GM21390 (cell line): ENCODE results near the gene BCAR1.
"Not testable (repeated sequence)": the region's sequence is repeated elsewhere in the genome, so short reads cannot be mapped to it uniquely, and the experiment has no call there.

Experiments used
- ATAC-seq: cut with Tn5 transposase; IDR thresholded peaks from one replicate; pipeline ENCODE4 v1.9.1; 2021; ENCODE audit not compliant: unreplicated experiment

Gene BCAR1

DNA sequence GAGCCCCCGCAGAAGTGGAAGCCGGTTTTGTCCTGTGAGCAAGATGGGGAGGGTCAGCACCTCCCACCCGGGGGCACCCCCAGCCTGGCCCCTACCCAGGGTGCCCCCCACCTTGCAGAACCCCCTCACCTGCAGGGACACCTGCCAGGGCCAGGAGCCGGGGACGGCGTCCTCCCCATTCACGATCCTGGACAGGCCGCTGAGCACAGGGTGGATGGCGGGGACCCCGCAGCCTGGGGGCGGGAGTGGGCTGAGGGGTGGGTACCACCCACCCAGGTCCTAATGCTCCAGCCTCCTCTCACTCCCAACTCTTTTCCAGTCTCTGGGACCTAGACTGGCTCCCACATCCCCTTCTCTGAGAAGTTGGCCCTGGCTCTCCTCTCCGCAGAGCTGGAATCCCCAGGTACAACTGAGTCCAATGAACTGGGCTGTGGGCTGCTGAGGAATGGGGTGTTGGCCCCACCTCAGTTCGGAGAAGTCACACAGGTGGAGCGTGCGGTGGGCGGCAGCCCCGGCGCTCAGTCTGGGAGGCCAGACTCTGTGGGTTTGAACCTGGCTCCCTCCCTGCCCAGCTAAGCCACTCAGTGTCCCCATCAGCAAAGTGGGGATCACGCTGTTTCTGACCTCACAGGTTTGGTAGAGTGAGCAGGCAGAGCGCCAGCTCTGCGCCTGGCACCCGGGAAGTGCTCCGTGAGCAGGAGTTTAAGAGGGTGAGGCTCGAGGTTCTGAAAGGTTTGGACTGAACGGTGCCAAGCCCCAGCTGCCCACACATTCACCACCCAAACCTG lies 45.3 kb downstream of the BCAR1 start:
- not testable (repeated sequence) for ATAC-seq

DNA sequence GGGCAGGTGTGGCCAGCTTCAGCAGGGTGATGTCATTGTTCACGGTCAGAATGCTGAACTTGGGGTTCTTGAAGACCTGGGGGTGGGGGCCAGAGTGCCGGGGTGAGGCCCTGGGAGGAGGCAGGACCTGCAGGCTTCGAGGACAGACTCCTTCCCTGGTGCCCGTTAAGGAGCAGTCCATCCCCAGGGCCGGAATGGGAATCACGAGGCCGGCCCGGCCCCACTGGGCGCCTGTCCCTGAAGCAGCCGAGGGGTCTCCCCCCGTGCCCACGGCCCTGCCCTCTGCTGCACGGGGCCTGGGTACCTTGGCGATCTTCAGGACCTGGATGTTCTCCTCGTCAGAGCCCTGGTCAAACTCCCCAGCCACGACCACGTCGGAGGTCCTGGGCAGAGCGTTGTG lies 46.0 kb downstream of the BCAR1 start:
- ATAC-seq = not testable (repeated sequence)

DNA sequence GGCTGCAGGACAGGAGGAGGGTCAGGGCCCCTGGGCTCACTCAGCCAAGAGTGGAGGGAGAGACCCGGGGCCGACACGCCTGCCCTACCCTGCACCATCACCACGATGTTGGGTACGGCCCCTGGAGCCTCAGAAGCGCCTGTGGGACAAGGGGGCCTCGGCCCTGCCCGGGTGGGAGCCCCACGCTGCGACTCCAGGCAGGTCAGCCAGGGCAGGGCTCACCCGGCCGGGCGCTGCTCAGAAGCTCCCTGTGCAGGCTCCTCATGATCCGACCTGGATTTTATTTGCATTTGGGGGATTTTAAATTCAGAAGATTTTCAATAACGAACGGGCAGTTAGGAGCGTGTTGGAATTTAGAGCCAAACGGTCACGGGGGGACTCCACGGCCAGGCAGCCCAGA lies 46.5 kb downstream of the BCAR1 start:
- not testable (repeated sequence) for ATAC-seq

DNA sequence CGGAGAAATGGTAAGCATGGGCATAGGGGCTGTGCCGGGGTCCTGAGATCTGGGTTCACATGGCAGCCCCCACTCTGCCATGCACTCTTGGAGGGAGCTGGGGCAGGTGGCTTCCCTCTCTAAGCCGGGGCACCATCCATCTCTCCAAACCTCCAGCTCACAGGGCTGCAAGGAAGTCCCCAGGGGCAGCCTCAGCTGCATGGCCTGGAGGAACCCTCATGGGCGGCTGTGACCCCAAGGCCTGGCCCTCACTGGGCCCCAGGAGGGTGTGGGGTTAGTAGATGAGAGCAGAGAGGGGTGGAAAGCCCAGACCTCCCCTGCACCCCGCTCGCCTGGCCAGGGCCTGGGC lies 47.0 kb downstream of the BCAR1 start:
- no peak for ATAC-seq

DNA sequence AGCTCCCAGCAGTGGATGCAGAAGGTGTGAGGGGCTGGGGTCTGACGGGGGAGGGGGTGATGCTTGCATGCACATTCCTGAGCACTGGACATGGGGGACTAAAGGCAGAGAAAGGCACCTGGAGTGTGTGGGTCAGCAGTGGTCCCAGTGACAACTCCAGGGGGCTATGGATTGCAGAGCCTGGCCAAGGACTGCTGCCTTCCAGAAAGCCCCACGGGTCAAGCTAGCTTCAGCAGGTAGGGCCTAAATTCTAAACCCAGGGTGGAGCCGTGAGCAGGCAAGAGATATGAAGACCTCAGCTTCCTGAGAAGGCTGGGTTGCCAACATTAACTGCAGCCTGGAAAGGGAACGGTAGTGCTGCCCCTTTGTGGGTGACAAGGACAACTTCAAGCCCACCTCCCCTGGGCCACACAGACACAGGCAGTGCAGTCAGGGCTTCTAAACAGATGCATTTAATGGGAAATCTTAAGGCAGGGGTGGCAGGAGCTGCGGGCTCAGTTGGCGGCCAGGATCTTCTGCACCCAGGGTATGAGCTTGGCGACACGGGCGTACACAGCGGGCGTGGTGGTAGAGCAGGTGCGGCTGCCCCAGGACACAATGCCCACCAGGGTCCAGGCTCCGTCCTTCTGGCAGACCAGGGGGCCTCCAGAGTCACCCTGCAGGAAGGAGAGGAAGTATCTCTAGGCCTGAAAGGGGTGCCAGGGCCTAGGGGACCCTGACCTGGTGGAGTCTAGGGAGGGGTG lies 47.6 kb downstream of the BCAR1 start:
- ATAC-seq = no peak

DNA sequence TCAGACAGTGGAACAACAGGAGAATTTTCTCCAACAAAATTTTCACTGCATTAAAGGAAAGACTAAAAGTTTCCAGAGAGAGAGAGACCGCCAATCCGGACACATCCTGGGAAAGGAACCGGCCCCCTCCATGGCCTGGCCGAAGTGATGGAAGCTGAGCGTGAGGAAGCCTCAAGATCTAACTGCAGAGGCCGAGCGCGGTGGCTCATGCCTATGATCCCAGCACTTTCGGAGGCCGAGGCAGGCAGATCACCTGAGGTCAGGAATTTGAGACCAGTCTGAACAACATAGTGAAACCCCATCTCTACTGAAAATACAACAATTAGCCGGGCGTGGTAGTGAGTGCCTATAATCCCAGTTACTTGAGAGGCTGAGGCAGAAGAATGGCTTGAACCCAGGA lies 48.3 kb downstream of the BCAR1 start:
- no peak for ATAC-seq

DNA sequence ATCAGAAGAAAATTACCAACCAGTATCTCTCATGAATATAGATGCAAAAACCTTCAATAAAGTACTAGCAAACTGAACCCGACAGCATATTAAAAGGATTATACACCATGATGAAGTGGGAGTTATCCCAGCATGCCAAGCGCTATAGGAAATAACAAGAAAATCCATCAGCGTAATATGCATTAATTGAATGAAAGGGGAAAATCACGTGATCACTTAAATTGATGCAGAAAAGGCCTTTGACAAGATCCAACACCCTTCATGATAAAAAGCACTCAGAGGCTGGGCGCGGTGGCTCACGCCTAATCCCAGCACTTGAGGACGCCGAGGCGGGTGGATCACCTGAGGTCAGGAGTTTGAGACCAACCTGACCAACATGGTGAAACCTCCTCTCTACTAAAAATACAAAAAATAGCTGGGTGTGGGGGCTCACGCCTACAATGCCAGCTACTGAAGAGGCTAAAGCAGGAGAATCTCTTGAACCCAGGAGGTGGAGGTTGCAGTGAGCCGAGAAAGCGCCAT lies 49.3 kb downstream of the BCAR1 start:
- no peak for ATAC-seq

DNA sequence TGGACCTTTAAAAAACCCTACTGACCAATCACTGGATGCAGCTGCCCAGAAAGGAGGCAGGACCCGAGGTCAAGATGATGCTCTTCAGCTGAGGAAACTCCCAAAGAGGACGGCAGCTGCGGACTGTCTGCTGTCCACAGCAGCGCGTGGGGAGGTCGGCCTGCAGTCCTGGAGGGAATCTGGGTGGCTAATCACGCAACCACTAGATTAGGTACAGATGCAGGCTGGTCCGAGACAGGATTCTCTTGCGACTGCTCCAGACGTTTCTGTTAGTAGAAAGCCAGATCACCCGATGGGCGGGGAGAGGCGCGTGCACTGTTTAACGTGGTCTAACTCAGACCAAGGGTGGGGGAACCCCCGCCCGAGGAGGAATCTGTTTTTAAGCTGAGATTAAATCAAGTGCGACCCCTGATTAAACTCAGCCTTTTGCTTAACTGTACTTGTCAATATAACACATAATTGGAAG lies 53.3 kb downstream of the BCAR1 start:
- no peak for ATAC-seq

DNA sequence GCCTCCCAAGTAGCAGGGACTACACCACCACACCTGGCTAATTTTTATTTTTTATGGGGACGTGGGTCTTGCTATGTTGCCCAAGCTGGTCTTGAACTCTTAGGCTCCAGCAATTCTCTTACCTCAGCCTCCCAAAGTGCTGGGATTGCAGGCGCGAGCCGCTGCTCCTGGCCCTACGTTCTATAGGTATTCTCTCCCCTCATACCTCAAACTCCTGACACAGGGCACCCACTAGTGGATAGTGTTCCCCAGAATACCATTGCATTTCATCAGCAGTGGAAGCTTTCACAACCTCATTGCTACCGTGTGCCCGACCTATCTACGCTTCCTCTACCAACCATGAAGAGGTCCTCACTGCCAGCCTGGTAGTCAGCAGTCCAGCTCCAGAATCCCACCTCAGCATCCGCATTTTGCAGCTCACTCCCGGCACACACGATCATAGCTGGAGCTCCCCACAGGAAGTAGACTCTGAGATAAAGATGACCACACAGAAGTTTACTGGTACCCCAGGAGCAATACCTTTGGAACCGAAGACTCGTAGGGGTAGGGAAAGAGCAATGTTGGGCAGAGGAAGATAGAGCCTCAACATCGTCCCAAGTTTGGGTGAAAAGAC lies 53.8 kb downstream of the BCAR1 start:
- no peak for ATAC-seq

DNA sequence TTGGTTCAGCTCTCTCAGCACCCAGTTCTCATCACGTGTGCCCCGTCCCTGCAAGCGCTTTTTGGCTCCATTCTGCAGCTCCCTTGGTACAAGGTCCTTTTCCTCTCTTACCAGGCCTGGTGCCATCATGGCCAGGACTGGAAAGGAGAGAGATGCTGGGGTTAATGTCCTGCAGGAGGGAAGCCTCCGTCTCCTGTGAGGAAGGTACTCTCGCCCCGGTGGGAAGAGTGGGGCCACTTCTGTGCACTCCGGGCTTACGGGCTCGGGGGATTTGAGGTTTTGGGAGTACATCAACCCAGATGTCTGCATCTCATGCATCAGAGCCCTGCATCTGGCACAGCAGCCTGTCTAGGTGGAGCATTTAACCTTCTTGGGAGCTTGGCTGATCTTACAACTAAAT lies 54.6 kb downstream of the BCAR1 start:
- ATAC-seq = no peak

DNA sequence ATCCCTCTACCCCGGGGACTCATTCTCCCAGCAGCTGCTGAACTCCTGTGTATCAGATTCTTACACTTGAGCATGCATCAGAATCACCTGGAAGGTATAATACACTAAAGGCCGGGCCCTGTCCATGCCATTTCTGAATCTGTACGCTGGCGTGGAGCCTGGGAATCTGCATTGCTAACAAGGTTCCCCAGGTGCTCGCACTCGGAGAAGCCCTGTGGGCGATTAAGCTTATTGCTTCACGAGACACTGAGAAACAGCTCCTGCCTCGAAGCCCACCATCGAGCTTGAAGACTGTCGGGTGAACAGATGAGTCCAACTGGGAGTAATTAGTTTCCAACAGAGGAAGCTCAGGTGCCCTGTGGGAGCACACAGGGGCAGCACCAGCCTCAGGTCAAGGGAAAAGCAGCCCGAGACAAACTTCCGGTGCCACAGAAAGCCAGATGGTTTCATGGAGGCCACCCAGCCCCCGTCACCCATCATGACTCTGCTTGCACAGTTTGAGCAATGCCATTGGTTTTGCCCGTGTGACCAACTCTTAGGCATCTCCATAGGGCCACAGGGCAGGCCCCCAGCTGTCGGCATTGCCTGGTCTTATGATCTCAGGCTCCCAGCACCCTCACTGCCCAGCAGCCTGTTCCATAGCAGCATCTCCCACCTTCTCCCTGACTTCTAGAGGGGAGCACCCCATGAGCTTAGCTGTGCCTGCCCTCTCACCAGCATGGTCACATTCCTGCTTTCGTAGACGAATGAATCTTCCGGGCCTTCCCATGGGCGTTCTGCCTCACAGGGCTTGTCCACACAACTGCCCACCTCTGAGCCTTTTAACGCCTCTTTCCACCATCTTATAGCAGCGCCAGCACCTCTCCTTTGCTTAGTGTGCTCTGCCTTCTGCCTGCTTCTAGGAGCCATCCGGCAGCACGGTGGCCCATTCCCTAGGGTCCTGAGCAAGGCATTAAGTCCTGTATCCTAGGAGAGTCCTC lies 55.3 kb downstream of the BCAR1 start:
- no peak for ATAC-seq

DNA sequence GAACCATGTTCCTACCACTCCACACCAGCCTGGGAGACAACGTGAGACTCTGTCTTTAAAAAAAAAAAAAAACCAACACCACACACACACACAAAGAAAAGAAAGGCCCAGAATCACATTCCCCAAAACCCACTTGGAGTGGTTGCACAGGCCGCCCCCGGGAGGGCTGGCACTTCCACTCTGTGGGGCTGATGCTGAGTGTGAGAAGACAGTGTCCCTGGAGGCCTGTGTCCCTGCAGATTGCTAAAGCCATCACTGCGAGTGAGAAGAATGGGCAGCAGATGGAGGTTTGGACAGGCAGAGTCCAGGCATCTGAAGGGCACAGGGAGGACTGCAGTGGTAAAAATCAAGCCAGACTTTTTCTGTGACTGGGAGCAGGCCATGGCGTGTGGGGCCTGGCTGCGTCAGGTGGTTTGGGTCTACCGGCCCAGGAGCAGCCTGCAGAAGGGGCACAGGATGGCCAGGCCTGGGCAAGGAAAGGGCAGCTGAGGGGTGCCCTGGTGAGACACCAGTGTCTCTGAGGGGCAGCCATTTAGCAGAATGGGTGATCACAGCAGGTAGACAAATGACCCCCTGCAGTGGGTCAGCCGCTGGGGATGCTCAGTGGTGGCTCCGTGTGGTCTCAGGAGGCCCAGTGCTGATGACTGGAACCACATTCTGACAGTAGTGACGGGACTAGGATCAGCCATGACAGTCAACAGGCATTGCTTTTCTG lies 57.5 kb downstream of the BCAR1 start:
- ATAC-seq = no peak

DNA sequence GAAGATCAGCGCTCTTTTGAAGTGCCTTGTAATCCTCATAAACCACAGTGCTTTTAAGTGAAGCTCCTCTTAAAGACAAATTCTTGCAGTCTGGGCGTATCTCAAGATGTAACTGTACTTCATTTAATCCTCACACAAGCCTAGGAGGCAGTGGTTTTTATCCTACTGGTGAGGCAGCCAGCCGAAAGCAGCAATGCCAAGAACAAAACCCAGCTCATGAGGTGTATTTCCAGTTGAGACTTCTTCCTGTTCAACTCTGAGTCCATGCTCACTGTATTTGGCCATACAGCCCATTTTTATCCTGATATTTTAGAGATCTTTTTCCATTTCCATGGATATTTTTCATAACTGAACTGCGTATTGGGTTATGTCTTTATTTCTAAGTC lies 58.2 kb downstream of the BCAR1 start:
- ATAC-seq = no peak

DNA sequence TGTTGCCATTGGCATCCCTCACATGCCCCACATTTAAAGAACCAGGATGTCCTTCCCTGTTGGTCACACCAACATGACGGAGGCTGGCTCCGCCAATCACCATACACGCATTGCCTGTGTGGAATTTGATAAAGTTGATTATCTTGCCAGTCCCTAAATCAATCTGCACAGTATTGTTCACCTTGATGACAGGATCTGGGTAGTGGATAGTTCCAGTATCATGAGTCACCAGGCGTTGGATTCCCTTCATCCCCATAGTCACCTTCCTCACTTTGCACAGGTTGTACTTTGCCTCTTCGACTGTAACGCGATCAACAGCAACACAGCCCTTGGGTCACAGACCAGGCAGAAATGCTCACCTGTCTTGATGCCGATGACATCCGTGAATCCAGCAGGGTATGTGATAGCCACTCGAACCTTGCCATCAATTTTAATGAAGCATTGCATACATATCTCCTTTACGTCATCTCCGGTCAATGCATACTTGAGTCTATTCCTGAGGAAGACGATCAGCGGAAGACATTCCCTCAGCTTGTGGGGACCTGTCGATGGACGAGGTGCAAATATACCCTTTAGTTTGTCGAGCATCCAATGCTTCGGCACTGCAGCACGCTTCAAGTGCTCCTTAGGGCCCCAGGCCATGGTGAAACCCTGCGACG lies 58.7 kb downstream of the BCAR1 start:
- no peak for ATAC-seq

DNA sequence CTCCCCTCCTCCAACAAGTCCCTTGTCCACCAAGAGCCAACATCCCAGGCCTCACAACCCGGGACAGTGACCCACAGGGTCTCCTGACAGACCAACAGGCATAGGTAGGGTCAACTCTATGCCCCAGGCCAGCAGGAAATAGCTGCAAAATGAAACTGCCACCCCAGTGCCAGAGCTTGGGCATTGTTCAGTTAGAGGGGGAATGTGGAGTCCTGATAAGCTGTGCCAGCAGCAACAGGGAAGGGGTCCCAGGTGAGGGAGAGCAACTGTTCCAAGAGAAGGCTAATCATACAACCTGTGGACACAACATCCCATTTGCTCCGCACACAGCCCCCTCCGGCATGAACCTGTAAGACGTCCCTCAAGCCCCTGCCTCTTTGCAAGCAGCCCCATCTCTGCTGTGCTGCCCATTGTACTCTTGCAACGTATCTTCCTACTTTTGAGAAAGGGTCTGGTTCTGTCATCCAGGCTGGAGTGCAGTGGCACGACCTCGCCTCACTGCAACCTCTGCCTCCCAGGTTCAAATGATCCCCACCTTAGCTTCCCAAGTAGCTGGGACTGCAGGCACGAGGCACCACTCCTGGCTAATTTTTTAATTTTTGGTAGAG lies 61.7 kb downstream of the BCAR1 start:
- no peak for ATAC-seq

DNA sequence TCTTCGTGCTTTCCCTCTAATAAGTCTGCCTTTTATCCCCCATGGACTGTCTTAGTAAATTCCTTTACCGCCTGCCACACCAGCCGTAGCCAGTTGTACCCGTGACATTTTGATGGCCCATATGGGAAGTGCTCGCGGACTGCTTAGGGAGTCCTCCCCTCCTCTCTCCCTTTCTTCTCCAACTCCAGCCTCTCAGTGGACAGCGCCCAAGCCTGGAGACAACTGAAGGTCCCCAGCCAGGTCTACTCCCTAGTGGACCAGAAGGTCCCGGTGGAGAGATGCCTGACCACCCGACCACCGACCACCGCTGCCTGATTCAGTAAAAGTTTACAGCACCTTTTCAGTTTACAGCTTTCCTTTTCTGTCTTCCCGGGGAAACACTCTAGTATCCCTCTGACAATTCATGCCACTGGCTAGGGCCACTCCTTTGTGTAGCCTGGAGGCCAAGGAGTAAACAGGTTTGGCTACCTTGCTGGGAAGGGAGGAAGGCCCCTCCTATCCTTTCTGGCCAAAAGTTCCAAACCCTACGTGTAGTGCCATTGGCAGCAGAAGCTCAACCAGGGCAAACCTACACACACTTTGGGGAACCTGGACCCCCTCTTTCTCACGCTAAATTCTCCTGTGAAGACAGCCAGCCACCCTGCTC lies 62.5 kb downstream of the BCAR1 start:
- no peak for ATAC-seq

DNA sequence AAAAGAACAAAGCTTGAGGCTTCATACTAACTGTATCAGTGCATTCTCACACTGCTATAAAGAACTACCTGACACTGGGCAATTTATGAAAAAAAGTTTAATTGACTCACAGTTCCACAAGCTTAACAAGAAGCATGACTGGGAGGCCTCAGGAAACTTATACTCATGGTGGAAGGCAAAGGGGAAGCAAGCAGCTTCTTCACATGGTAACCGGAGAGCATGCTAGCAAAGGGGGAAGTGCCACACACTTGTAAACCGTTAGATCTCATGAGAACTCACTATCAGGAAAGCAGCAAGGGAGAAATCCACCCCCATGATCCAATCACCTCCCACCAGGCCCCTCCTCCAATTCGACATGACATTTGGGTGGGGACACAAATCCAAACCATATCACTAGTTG lies 69.8 kb downstream of the BCAR1 start:
- no peak for ATAC-seq

DNA sequence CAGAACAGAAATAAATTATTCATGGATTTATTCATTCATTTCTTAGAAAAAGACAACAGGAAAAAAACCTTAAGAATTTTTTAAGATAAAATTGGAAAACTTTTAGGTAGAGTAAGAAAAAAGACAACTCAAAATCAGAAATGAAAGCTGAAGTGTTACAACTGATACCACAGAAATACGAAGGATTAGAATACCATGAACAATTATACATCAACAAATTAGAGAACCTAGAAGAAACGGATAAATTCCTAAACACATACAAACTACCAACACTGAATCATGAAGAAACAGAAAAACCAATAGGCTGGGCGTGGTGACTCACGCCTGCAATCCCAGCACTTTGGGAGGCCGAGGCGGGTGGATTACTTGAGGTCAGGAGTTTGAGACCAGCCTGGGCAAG lies 72.2 kb downstream of the BCAR1 start:
- ATAC-seq = no peak
